ENCODE measurements around the gene BTAF1.
"Not testable (repeated sequence)": the region's sequence is repeated elsewhere in the genome, so short reads cannot be mapped to it uniquely, and the experiment has no call there.

Gene BTAF1

GRCh38 chr10:91980319-91980718 lies 56.7 kb downstream of the BTAF1 start:
- DNase-seq: no peak

- DNase-seq: no peak
Measured at GRCh38 chr10:91983416-91983815, 59.8 kb downstream of the BTAF1 start.

GRCh38 chr10:91987397-91988037 lies 63.9 kb downstream of the BTAF1 start:
- DNase-seq: no peak

- DNase-seq: no peak
Measured at GRCh38 chr10:91992031-91992430, 68.5 kb downstream of the BTAF1 start.

- no peak for DNase-seq
Measured at GRCh38 chr10:91996266-91996665, 72.7 kb downstream of the BTAF1 start.

GRCh38 chr10:92001581-92001980 lies 78.0 kb downstream of the BTAF1 start:
- no peak for DNase-seq

GRCh38 chr10:92001995-92002394 lies 78.4 kb downstream of the BTAF1 start:
- DNase-seq: no peak

- DNase-seq: no peak
Measured at GRCh38 chr10:92003258-92003657, 79.7 kb downstream of the BTAF1 start.

- no peak for DNase-seq
Measured at GRCh38 chr10:92005978-92006377, 82.4 kb downstream of the BTAF1 start.

- no peak for DNase-seq
Measured at GRCh38 chr10:92009445-92009844, 85.9 kb downstream of the BTAF1 start.

- no peak for DNase-seq
Measured at GRCh38 chr10:92010047-92010735, 86.6 kb downstream of the BTAF1 start.

GRCh38 chr10:92011560-92012214 lies 88.1 kb downstream of the BTAF1 start:
- DNase-seq: no peak

GRCh38 chr10:92014620-92015019 lies 91.0 kb downstream of the BTAF1 start:
- DNase-seq: no peak

- DNase-seq: no peak
Measured at GRCh38 chr10:92024700-92025099, 101.1 kb downstream of the BTAF1 start.

- not testable (repeated sequence) for DNase-seq
Measured at GRCh38 chr10:92025340-92025739, 101.8 kb downstream of the BTAF1 start.

- no peak for DNase-seq
Measured at GRCh38 chr10:92027141-92027540, 103.6 kb downstream of the BTAF1 start.

GRCh38 chr10:92031580-92031979 lies 108.0 kb downstream of the BTAF1 start:
- DNase-seq: no peak

- not testable (repeated sequence) for DNase-seq
Measured at GRCh38 chr10:92033070-92033469, 109.5 kb downstream of the BTAF1 start.

GRCh38 chr10:92038949-92039348 lies 115.4 kb downstream of the BTAF1 start:
- DNase-seq: no peak

- DNase-seq: no peak
Measured at GRCh38 chr10:92042541-92042940, 119.0 kb downstream of the BTAF1 start.

GRCh38 chr10:92045641-92046106 lies 122.1 kb downstream of the BTAF1 start:
- DNase-seq: no peak

- DNase-seq: no peak
Measured at GRCh38 chr10:92047215-92047614, 123.6 kb downstream of the BTAF1 start.

GRCh38 chr10:92052088-92052487 lies 128.5 kb downstream of the BTAF1 start:
- DNase-seq: no peak

GRCh38 chr10:92052741-92053140 lies 129.2 kb downstream of the BTAF1 start:
- no peak for DNase-seq
